HFFc6 (cell line): ENCODE measurements around the gene IFT81. TPM values are rescaled to one million over a fixed set of nuclear protein-coding genes. Genes with fewer than 3 reads are reported as not detected.

Source experiments
- DNase-seq: peaks from one replicate; pipeline ENCODE4 v3.0.0-alpha.2; 2018
- H3K27ac Mint-ChIP-seq: 2 replicates; pipeline ENCODE4 v1.8.0; 2020; ENCODE audit warnings: mild to moderate bottlenecking, mixed read lengths
- H3K27me3 Mint-ChIP-seq: 2 replicates; pipeline ENCODE4 v1.8.0; 2021; ENCODE audit warnings: mild to moderate bottlenecking, moderate library complexity, mixed read lengths; ENCODE audit not compliant: insufficient read depth
- H3K36me3 Mint-ChIP-seq: 2 replicates; pipeline ENCODE4 v1.8.0; 2021; ENCODE audit warnings: low read depth, mixed read lengths
- H3K4me1 Mint-ChIP-seq: 2 replicates; pipeline ENCODE4 v1.8.0; 2020; ENCODE audit warnings: low read depth, mixed read lengths
- H3K4me3 Mint-ChIP-seq: 2 replicates; pipeline ENCODE4 v1.8.0; 2020; ENCODE audit warnings: mild to moderate bottlenecking, moderate library complexity, mixed read lengths
- H3K9me3 Mint-ChIP-seq: 2 replicates; pipeline ENCODE4 v1.8.0; 2020; ENCODE audit warnings: mild to moderate bottlenecking, mixed read lengths
- CTCF ChIP-seq: fragments of 200-600 bp; sonication (generic); IDR thresholded peaks from 2 replicates; pipeline ENCODE4 v1.5.0; 2021; ENCODE audit warnings: antibody characterized with exemption, mild to moderate bottlenecking
- total RNA-seq, 6 experiments: library from RNA; stranded (reverse); fragmentation: NEBNext Ultra II Directional; extraction: Animal tissue kit (Norgen Biotek cat#: 25700); gene quantifications; 2 replicates in 1 of 6; 3 replicates in 5 of 6; pipeline ENCODE4 v1.2.3, GENCODE V29; 2021

Gene IFT81
- total RNA-seq, 6 experiments from 2014 or later = 9.4 to 14.4 (median 12.8) TPM

- H3K36me3 Mint-ChIP-seq = no peaks in the 10 kb centered on the region; the same call in 1 of the 2 replicates
- peaks cover 3% of the 10 kb centered on the region for H3K27me3 Mint-ChIP-seq
- DNase-seq = no peak
- no peaks in the 10 kb centered on the region for H3K9me3 Mint-ChIP-seq
- H3K27ac Mint-ChIP-seq = no peak overlapping the region
- TF ChIP-seq CTCF = no peak
- H3K4me1 Mint-ChIP-seq = peaks cover 18% of the 10 kb centered on the region
- H3K4me3 Mint-ChIP-seq = no peak overlapping the region
Measured at GRCh38 chr12:110246636-110247339, 122.6 kb downstream of the IFT81 start.

- Mint-ChIP-seq H3K36me3 (no peaks in the 10 kb centered on the region; the same call in 1 of the 2 replicates), H3K27me3 (peaks cover 4% of the 10 kb centered on the region), H3K4me1 (peaks cover 18% of the 10 kb centered on the region), H3K9me3 (no peaks in the 10 kb centered on the region), H3K4me3 (no peak overlapping the region), H3K27ac (no peak overlapping the region)
- no peak for TF ChIP-seq CTCF
- DNase-seq = no peak
Measured at GRCh38 chr12:110247340-110248095, 123.4 kb downstream of the IFT81 start.

GRCh38 chr12:110248096-110248447, 123.9 kb downstream of the IFT81 start:
- Mint-ChIP-seq H3K4me3 (no peak overlapping the region), H3K4me1 (peaks cover 23% of the 10 kb centered on the region), H3K36me3 (no peaks in the 10 kb centered on the region; the same call in 1 of the 2 replicates), H3K9me3 (no peaks in the 10 kb centered on the region), H3K27ac (no peak overlapping the region), H3K27me3 (peaks cover 4% of the 10 kb centered on the region)
- no peak for DNase-seq
- TF ChIP-seq CTCF = no peak

- TF ChIP-seq CTCF = no peak
- Mint-ChIP-seq H3K9me3 (no peaks in the 10 kb centered on the region), H3K36me3 (no peaks in the 10 kb centered on the region; the same call in 1 of the 2 replicates), H3K4me1 (peaks cover 29% of the 10 kb centered on the region), H3K27me3 (peaks cover 4% of the 10 kb centered on the region), H3K4me3 (no peak overlapping the region), H3K27ac (peak overlapping the region; percentile 26; the same call in 1 of the 2 replicates)
- DNase-seq = no peak
Measured at GRCh38 chr12:110249105-110249504, 124.9 kb downstream of the IFT81 start.

GRCh38 chr12:110249716-110250225, 125.6 kb downstream of the IFT81 start:
- Mint-ChIP-seq H3K36me3 (no peaks in the 10 kb centered on the region; the same call in 1 of the 2 replicates), H3K27ac (no peak overlapping the region), H3K4me3 (no peak overlapping the region), H3K4me1 (peaks cover 29% of the 10 kb centered on the region), H3K9me3 (no peaks in the 10 kb centered on the region), H3K27me3 (peaks cover 4% of the 10 kb centered on the region)
- no peak for DNase-seq
- TF ChIP-seq CTCF = no peak
